ENCODE data around the gene MAP2K3.
A peak's percentile ranks its signal among the peaks of the same experiment; 100 is the strongest.

The MAP2K3 gene

GRCh38 chr17:21354796-21355385 lies 70.4 kb downstream of the MAP2K3 start:
- no peak for DNase-seq

- DNase-seq: no peak
Measured at GRCh38 chr17:21355586-21355985, 71.1 kb downstream of the MAP2K3 start.

GRCh38 chr17:21356537-21357127 lies 72.1 kb downstream of the MAP2K3 start:
- DNase-seq: no peak

- DNase-seq: no peak
Measured at GRCh38 chr17:21357281-21357680, 72.8 kb downstream of the MAP2K3 start.

GRCh38 chr17:21357696-21358656 lies 73.5 kb downstream of the MAP2K3 start:
- DNase-seq: no peak

GRCh38 chr17:21358682-21359482 lies 74.4 kb downstream of the MAP2K3 start:
- DNase-seq: peak; percentile 34

- no peak for DNase-seq
Measured at GRCh38 chr17:21359483-21359840, 75.0 kb downstream of the MAP2K3 start.

GRCh38 chr17:21360048-21360447 lies 75.5 kb downstream of the MAP2K3 start:
- no peak for DNase-seq

GRCh38 chr17:21361020-21361809 lies 76.7 kb downstream of the MAP2K3 start:
- DNase-seq: no peak

GRCh38 chr17:21362331-21362931 lies 77.9 kb downstream of the MAP2K3 start:
- no peak for DNase-seq

- DNase-seq: no peak
Measured at GRCh38 chr17:21363776-21364642, 79.5 kb downstream of the MAP2K3 start.

All from EL (cell line).